Body of pancreas (tissue), 4 donors: Measurements from ENCODE around the gene KIAA2012. TPM values are rescaled to one million over a fixed set of nuclear protein-coding genes. Genes with fewer than 3 reads are reported as not detected.

Source experiments
- ATAC-seq: fragments of 150-250 bp; one replicate; pipeline ENCODE4 v1.9.1; 2016
- DNase-seq, 4 donors: peaks; one replicate each; pipeline ENCODE4 v3.0.0-alpha.2; 2019
- H3K27ac ChIP-seq, 4 donors: fragments of 200-600 bp; sonication (generic); 1 replicate in 3 of 4; 2 replicates in 1 of 4; pipeline versions ENCODE4 v1.5.1 to v1.6.1; 2016 to 2019; ENCODE audit warnings: mild to moderate bottlenecking in 1 of 4, mixed read lengths in 1 of 4, moderate library complexity in 1 of 4
- H3K27me3 ChIP-seq, 2 donors: fragments of 200-600 bp; sonication (generic); one replicate each; pipeline ENCODE4 v1.6.0; 2016; ENCODE audit warnings: mild to moderate bottlenecking in 1 of 2
- H3K36me3 ChIP-seq, 2 donors: fragments of 200-600 bp; sonication (generic); replicated peaks in 1 of 2; 2 replicates each; pipeline ENCODE4 v1.5.1; 2016; ENCODE audit warnings: low read depth in 2 of 2; ENCODE audit not compliant: insufficient read depth in 1 of 2
- H3K4me1 ChIP-seq: fragments of 200-600 bp; sonication (generic); one replicate; pipeline ENCODE4 v1.6.0; 2016
- H3K4me3 ChIP-seq, 2 donors: fragments of 200-600 bp; sonication (generic); 1 replicate in 1 of 2; 2 replicates in 1 of 2; pipeline ENCODE4 v1.5.1; 2016 to 2019
- H3K9me3 ChIP-seq, 3 donors: fragments of 200-600 bp; sonication (generic); 1 replicate in 2 of 3; 2 replicates in 1 of 3; pipeline ENCODE4 v1.5.1; 2016
- POLR2A ChIP-seq, 3 donors: fragments of 450-650 bp; IDR thresholded peaks; one replicate each; pipeline ENCODE4 v1.6.1; 2016; ENCODE audit warnings: antibody characterized with exemption in 3 of 3, mild to moderate bottlenecking in 2 of 3
- whole genome bisulfite sequencing, 2 donors: methylation state at CpG; one replicate each; pipeline ENCODE4 v1.1.5; 2017; 5-methylcytosine and 5-hydroxymethylcytosine counted together
- intact Hi-C: fragments of 100-400 bp; cut with DNase I; formaldehyde crosslinking; loops from one replicate; pipeline ENCODE4 v1.15.1; 2023
- total RNA-seq, 2 donors: library from RNA; depleted of rRNA; stranded (reverse); fragments of >200 nt; gene quantifications; one replicate each; pipeline ENCODE4 v1.1.0, GENCODE V29; 2016
- TF ChIP-seq, protein P1 (sequence below), 7 experiments: fragments of 450-650 bp in 4 of 7; fragments of 200-600 bp in 3 of 7; sonication (generic) in 3 of 7; IDR thresholded peaks; one replicate each; pipeline ENCODE4 v1.5.1; 2016 to 2019; ENCODE audit warnings: antibody characterized with exemption in 7 of 7

The KIAA2012 gene
- total RNA-seq, 2 donors from 2014 or later, result not detected

DNA sequence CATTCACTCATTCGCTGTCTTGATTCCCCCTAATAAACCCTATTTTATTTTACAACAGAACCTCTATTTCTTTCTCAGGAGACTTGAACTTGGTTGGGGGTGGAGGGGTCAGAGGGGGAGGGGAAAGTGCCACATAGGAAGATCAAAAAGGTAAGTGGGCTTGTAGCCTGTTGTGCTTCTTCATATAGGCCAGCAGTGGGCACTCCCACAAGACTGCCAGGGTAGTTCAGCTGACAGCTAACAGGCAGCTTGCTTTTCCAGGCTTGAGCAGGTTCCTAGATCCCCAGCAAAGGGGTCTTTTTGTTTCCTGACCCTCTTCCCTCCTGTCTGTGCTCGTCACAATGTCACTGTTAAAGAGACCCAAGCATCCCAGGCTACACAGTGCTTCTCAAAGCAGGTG, 829 bp upstream of the KIAA2012 start:
- DNase-seq (no peak), ATAC-seq (no peak)
- TF ChIP-seq, protein P1, sequence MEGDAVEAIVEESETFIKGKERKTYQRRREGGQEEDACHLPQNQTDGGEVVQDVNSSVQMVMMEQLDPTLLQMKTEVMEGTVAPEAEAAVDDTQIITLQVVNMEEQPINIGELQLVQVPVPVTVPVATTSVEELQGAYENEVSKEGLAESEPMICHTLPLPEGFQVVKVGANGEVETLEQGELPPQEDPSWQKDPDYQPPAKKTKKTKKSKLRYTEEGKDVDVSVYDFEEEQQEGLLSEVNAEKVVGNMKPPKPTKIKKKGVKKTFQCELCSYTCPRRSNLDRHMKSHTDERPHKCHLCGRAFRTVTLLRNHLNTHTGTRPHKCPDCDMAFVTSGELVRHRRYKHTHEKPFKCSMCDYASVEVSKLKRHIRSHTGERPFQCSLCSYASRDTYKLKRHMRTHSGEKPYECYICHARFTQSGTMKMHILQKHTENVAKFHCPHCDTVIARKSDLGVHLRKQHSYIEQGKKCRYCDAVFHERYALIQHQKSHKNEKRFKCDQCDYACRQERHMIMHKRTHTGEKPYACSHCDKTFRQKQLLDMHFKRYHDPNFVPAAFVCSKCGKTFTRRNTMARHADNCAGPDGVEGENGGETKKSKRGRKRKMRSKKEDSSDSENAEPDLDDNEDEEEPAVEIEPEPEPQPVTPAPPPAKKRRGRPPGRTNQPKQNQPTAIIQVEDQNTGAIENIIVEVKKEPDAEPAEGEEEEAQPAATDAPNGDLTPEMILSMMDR (IDR thresholded peaks at IDR 0.05), result no peak
- no peak for TF ChIP-seq POLR2A (IDR thresholded peaks at IDR 0.05)
- Histone ChIP-seq H3K27me3 (no peaks in the 10 kb centered on the region), H3K27ac (no peak overlapping the region), H3K9me3 (no peaks in the 10 kb centered on the region), H3K36me3 (no peaks in the 10 kb centered on the region), H3K4me3 (no peak overlapping the region), H3K4me1 (peaks cover 7% of the 10 kb centered on the region)
- intact Hi-C loops, result no loop called here
- WGBS, 2 donors, result 58 to 96% methylated on average over 2 of the region's 2 CpGs

DNA sequence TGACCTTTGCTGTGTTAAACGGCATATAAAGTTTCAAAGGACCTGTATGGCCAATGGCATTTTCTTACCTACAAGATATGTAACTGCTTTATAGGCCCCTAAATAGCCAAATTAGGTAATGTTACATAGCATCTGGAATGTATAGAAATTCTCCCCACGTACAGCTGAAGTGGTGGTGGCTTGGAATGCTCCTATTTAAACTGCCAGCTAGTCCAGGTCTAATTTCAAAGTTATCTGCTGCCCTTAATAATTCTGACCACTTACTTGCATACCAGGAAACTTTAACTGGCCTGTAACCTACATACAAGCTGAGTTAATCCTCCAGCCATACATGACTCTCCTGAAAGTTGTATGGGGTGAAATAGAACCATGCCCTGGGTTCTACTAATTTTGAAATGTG, 1.3 kb downstream of the KIAA2012 start:
- H3K4me3 ChIP-seq, result no peak overlapping the region
- 85 to 92% methylated on average over 2 of the region's 2 CpGs for WGBS, 2 donors
- H3K9me3 ChIP-seq, result no peaks in the 10 kb centered on the region
- H3K36me3 ChIP-seq, result no peaks in the 10 kb centered on the region
- intact Hi-C loops, result no loop called here
- DNase-seq (no peak), ATAC-seq (no peak)
- H3K27me3 ChIP-seq, result no peaks in the 10 kb centered on the region
- peaks cover 7% of the 10 kb centered on the region for H3K4me1 ChIP-seq
- H3K27ac ChIP-seq, result no peak overlapping the region
- no peak for TF ChIP-seq POLR2A (IDR thresholded peaks at IDR 0.05)
- TF ChIP-seq, protein P1 (IDR thresholded peaks at IDR 0.05), result no peak

- Histone ChIP-seq H3K36me3 (no peaks in the 10 kb centered on the region), H3K27ac (no peak overlapping the region), H3K4me1 (no peaks in the 10 kb centered on the region), H3K27me3 (no peaks in the 10 kb centered on the region), H3K9me3 (no peaks in the 10 kb centered on the region), H3K4me3 (no peak overlapping the region)
- ATAC-seq (no peak), DNase-seq (no peak)
- no peak for TF ChIP-seq POLR2A (IDR thresholded peaks at IDR 0.05)
- TF ChIP-seq, protein P1 (IDR thresholded peaks at IDR 0.05), result no peak
- 72 to 86% methylated on average over 5 of the region's 5 CpGs for WGBS, 2 donors
- intact Hi-C loops, result no loop called here
These were observed 6.3 kb downstream of the KIAA2012 start for GRCh38 chr2:202079310-202079709.

DNA sequence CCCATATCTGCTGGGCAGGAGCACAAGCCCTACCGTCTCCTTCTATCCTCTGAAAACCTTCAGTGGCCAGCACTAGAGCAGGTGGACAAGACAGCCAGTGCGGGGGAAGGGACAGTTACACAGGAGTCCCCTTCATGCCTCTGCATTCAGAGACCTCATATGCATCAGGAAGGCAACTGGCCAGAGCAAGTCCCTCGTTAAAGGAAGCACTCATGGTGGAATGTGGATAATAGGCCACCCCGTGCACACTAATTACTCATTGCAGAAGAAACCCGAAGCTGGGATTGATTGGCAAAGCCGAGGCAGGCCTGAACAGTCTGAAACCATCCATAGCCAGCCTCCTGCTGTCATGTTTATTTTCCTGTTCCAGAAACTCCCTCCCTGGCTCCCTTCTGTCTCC, 11.2 kb downstream of the KIAA2012 start:
- ATAC-seq, result no peak
- no peak for TF ChIP-seq POLR2A (IDR thresholded peaks at IDR 0.05)
- TF ChIP-seq, protein P1 (IDR thresholded peaks at IDR 0.05), result no peak
- H3K27ac ChIP-seq, result no peak overlapping the region

GRCh38 chr2:202088777-202089176, 15.7 kb downstream of the KIAA2012 start:
- WGBS, 2 donors, result 76 to 86% methylated on average over 3 of the region's 3 CpGs
- H3K36me3 ChIP-seq, result no peaks in the 10 kb centered on the region
- H3K4me3 ChIP-seq, result no peak overlapping the region
- H3K4me1 ChIP-seq, result no peaks in the 10 kb centered on the region
- TF ChIP-seq, protein P1 (IDR thresholded peaks at IDR 0.05), result no peak
- no peak for TF ChIP-seq POLR2A (IDR thresholded peaks at IDR 0.05)
- H3K9me3 ChIP-seq, result no peaks in the 10 kb centered on the region
- H3K27me3 ChIP-seq, result no peaks in the 10 kb centered on the region
- no peak for ATAC-seq
- H3K27ac ChIP-seq, result no peak overlapping the region
- intact Hi-C loops, result no loop called here
- no peak for DNase-seq

More for the DNA sequence above, 11.2 kb downstream of the KIAA2012 start:
- Histone ChIP-seq H3K36me3 (no peaks in the 10 kb centered on the region), H3K9me3 (no peaks in the 10 kb centered on the region), H3K4me3 (no peak overlapping the region), H3K27me3 (no peaks in the 10 kb centered on the region), H3K4me1 (no peaks in the 10 kb centered on the region)
- intact Hi-C loops, result no loop called here
- DNase-seq, result peak in 1 of 4 donors; percentile 10
- 51 to 52% methylated on average over 6 of the region's 6 CpGs for WGBS, 2 donors
